Pancreas (tissue), 10 donors: Measurements from ENCODE around the gene GTF3C4. TPM values are rescaled to one million over a fixed set of nuclear protein-coding genes. Genes with fewer than 3 reads are reported as not detected.

Source experiments
- ATAC-seq, 4 donors: fragments of 200-7000 bp; cut with Tn5 transposase; one replicate each; pipeline versions ENCODE4 v1.8.0 to v1.9.1; 2020; ENCODE audit warnings: mild to moderate bottlenecking in 4 of 4, moderate library complexity in 4 of 4
- DNase-seq, 6 donors: peaks; one replicate each; pipeline ENCODE4 v3.0.0-alpha.2; 2020
- FAIRE-seq: peaks from 2 replicates; lab custom pipeline; 2012; peaks lifted over from hg19 to GRCh38; lab: Jason Lieb, UNC
- H3K27ac ChIP-seq, 4 donors: fragments of 200-600 bp; sonication (generic); 1 replicate in 3 of 4; 2 replicates in 1 of 4; pipeline versions ENCODE4 v1.5.0 to v1.8.0; 2020
- H3K27me3 ChIP-seq, 4 donors: fragments of 200-600 bp; one replicate each; pipeline ENCODE4 v1.8.0; 2021
- H3K36me3 ChIP-seq, 3 donors: fragments of 200-600 bp; sonication (generic) in 1 of 3; one replicate each; pipeline versions ENCODE4 v1.5.0 to v1.8.0; 2020 to 2021
- H3K4me1 ChIP-seq, 3 donors: fragments of 200-600 bp; one replicate each; pipeline ENCODE4 v1.8.0; 2021
- H3K4me3 ChIP-seq, 4 donors: fragments of 200-600 bp; sonication (generic) in 2 of 4; one replicate each; pipeline versions ENCODE4 v1.5.0 to v1.8.0; 2020 to 2021
- H3K9me3 ChIP-seq, 4 donors: fragments of 200-600 bp; one replicate each; pipeline ENCODE4 v1.8.0; 2021
- WGBS, 2 donors: extraction: QIAGEN DNeasy Blood & Tissue Kit; methylation state at CpG; one replicate each; pipeline ENCODE4 v1.1.7; 2013; 5-methylcytosine and 5-hydroxymethylcytosine counted together
- intact Hi-C, 3 donors: fragments of 100-400 bp; cut with DNase I; formaldehyde crosslinking; loops; one replicate each; pipeline versions ENCODE4 v1.11.1 to v1.14.2; 2022
- polyA plus RNA-seq, 2 donors: library from polyadenylated mRNA; stranded (reverse); fragments of 200-250 nt; gene quantifications; one replicate each; pipeline ENCODE4 v1.2.3, GENCODE V29; 2013
- total RNA-seq, 6 donors: library from RNA; stranded (reverse); fragmentation: NEBNext Ultra II Directional in 4 of 6; extraction: Animal tissue kit (Norgen Biotek cat#: 25700) in 4 of 6; gene quantifications; one replicate each; pipeline versions ENCODE4 v1.2.1 to v1.2.4, GENCODE V29; 2021 to 2023
- TF ChIP-seq, protein P1 (sequence below), 4 donors: fragments of 200-600 bp; sonication (generic) in 3 of 4; IDR thresholded peaks; one replicate each; pipeline versions ENCODE4 v1.5.0 to v1.8.0; 2021; ENCODE audit warnings: antibody characterized with exemption in 4 of 4
- donor health status: healthy with polysubstance abuse.
- donor health status: DM: no; HTN: no; CAD: no; lungs with moderate emphysema.
- donor health status: DM: no; HTN: no; CAD: no.
- donor health status: control.
- donor health status: control.
- donor health status: Bipolar disorder and iron deficiency.
- donor health status: DM: yes; HTN: yes; CAD: no.
- donor health status: DM: no; HTN: no; CAD: no.
- donor health status: DM: no; HTN: no; CAD: no.
- donor health status: DM: yes; HTN: yes; CAD: no.

The GTF3C4 gene
- total and polyA plus RNA-seq, 8 donors: 1.6 to 8.0 (median 5.6) TPM

DNA sequence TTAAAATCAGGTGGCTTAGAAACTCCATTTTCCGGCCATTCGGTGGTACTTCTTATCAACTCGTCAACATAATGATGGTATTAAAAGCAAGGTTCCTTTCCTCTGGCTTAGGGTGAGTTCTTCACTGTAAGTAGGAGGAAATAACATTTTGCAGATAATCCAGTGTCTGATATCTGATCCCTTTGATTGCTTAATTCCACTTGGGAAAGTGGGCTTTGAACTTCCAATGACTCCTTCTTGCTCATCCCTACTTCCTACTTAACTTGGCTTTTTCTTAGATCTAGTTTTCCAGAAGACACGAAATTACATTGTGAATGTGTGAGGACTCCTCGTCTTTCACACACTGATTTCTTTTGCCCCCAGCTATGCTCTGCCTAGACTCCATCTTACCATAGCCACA is 32.0 kb upstream of the GTF3C4 start:
- Histone ChIP-seq H3K9me3 (no peaks in the 10 kb centered on the region), H3K36me3 (peaks cover 0 to 10% (median 0%) of the 10 kb centered on the region in 3 donors), H3K27ac (peak overlapping the region in 3 of 4 donors; percentile 46 to 60 (median 50)), H3K4me3 (no peak overlapping the region), H3K4me1 (no peaks in the 10 kb centered on the region), H3K27me3 (no peaks in the 10 kb centered on the region)
- TF ChIP-seq, protein P1, sequence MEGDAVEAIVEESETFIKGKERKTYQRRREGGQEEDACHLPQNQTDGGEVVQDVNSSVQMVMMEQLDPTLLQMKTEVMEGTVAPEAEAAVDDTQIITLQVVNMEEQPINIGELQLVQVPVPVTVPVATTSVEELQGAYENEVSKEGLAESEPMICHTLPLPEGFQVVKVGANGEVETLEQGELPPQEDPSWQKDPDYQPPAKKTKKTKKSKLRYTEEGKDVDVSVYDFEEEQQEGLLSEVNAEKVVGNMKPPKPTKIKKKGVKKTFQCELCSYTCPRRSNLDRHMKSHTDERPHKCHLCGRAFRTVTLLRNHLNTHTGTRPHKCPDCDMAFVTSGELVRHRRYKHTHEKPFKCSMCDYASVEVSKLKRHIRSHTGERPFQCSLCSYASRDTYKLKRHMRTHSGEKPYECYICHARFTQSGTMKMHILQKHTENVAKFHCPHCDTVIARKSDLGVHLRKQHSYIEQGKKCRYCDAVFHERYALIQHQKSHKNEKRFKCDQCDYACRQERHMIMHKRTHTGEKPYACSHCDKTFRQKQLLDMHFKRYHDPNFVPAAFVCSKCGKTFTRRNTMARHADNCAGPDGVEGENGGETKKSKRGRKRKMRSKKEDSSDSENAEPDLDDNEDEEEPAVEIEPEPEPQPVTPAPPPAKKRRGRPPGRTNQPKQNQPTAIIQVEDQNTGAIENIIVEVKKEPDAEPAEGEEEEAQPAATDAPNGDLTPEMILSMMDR (IDR thresholded peaks at IDR 0.05): no peak
- no peak for DNase-seq
- WGBS, 2 donors: 90 to 93% methylated on average over 5 of the region's 5 CpGs
- FAIRE-seq: no peak
- intact Hi-C loops: no loop called here
- no peak for ATAC-seq

DNA sequence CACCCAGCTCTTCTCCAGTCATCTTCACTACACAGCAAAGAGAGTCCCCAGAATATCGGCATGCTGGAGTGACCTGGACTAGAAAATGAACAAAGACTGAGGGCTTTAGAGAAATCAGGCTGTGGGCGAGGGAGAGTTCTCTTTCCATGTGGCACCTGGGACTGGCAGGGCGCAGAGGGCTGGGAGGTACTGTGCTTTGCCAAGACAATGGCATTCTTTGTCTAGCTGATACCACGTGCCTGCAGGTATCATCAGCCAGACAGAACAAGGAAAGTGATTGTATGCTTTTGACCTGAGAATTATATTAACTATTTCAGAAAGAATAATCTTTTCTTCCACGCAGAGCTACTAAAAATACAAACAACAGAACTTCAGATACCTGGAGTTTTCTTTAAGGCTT is 30.9 kb upstream of the GTF3C4 start:
- intact Hi-C loops: no loop called here
- FAIRE-seq (no peak), ATAC-seq (peak; percentile 53 to 90 (median 74)), DNase-seq (peak in 2 of 6 donors; percentile 21 to 35)
- Histone ChIP-seq H3K4me3 (no peak overlapping the region), H3K9me3 (no peaks in the 10 kb centered on the region), H3K27ac (peak overlapping the region in 3 of 4 donors; percentile 46 to 61 (median 50)), H3K27me3 (no peaks in the 10 kb centered on the region), H3K36me3 (peaks cover 0 to 10% (median 0%) of the 10 kb centered on the region in 3 donors), H3K4me1 (no peaks in the 10 kb centered on the region)
- 62 to 70% methylated on average over 5 of the region's 5 CpGs for WGBS, 2 donors
- TF ChIP-seq, protein P1 (IDR thresholded peaks at IDR 0.05): no peak

DNA sequence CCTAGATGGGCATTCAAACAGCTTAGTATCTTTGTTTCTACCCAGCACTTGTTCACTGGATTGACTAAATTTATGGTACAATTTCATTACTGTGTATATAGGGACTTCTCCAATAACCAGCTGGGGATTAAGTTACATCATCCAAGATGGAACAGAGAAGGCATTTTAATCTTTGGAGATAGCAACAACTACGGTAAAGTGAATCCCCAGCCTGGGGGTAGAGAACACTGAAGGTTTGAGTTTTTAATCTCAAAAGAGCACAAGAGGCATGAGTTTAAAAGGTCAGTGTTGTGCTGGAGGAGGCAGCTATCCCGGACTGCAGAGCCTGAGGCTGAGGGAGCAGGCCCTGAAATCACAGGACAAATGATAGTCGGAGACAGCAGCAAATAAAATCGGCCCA is 29.0 kb upstream of the GTF3C4 start:
- FAIRE-seq (no peak), DNase-seq (no peak), ATAC-seq (no peak)
- WGBS, 2 donors: 84 to 89% methylated on average over 4 of the region's 4 CpGs
- Histone ChIP-seq H3K27ac (no peak overlapping the region), H3K9me3 (no peaks in the 10 kb centered on the region), H3K27me3 (no peaks in the 10 kb centered on the region), H3K4me1 (no peaks in the 10 kb centered on the region), H3K4me3 (no peak overlapping the region), H3K36me3 (peaks cover 0 to 19% (median 0%) of the 10 kb centered on the region in 3 donors)
- intact Hi-C loops: no loop called here
- TF ChIP-seq, protein P1 (IDR thresholded peaks at IDR 0.05): no peak

DNA sequence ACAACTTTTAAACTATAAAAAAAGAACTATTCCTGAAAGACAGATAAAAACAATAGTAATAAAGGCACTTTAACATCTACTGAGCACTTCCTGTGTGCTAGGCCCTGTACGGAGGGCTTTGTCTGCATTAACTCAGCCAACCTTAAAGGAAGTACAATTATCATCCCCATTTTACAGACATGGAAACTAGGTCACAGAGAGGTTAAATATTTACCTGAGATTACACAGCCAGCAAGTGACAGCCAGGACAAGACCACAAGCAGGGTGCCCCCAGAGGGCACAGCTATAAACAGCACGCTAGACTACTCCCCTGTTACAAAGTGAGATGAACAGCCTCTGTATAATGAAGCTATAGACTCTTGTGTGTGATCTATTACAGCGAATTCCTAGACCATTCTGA is 26.0 kb upstream of the GTF3C4 start:
- intact Hi-C loops: no loop called here
- no peaks in the 10 kb centered on the region for H3K4me1 ChIP-seq
- H3K27ac ChIP-seq: no peak overlapping the region
- ATAC-seq (peak in 2 of 4 donors; percentile 26 to 34), FAIRE-seq (no peak), DNase-seq (no peak)
- WGBS, 2 donors: 91% methylated on average over 3 of the region's 3 CpGs
- H3K4me3 ChIP-seq: no peak overlapping the region
- no peaks in the 10 kb centered on the region for H3K27me3 ChIP-seq
- TF ChIP-seq, protein P1 (IDR thresholded peaks at IDR 0.05): no peak
- peaks cover 0 to 36% (median 3%) of the 10 kb centered on the region in 3 donors for H3K36me3 ChIP-seq
- no peaks in the 10 kb centered on the region for H3K9me3 ChIP-seq

DNA sequence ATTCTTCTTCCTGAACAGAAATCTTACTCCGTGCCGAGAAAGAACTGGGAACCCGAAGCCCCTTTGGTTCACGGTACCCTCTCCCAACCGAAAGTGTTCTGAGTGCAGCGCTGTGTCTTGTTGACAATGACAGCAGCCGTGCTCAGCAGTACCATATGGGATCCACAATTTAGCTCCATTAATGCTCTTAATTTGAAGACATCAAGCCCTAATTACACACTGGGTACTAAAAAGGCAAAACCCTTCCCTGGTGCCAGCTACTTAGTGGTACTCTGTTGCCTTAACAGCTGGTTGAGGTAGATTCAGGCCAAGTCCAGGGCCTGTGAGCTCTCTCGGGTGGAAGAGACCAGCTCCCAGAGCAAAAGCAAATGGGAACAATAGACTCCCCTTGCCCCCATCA is 25.0 kb upstream of the GTF3C4 start:
- ATAC-seq: peak in 3 of 4 donors; percentile 17 to 75 (median 70)
- Histone ChIP-seq H3K36me3 (peaks cover 0 to 36% (median 3%) of the 10 kb centered on the region in 3 donors), H3K27ac (no peak overlapping the region), H3K9me3 (no peaks in the 10 kb centered on the region), H3K4me1 (no peaks in the 10 kb centered on the region), H3K4me3 (no peak overlapping the region), H3K27me3 (no peaks in the 10 kb centered on the region)
- no peak for DNase-seq
- FAIRE-seq: no peak
- TF ChIP-seq, protein P1 (IDR thresholded peaks at IDR 0.05): no peak
- intact Hi-C loops: no loop called here
- 94 to 96% methylated on average over 8 of the region's 8 CpGs for WGBS, 2 donors
